NCI-H146 treated with DMSO at 0.1 percent for 48 hours (cell line): ENCODE data around the gene SHISAL1.
"Not testable (repeated sequence)": the region's sequence is repeated elsewhere in the genome, so short reads cannot be mapped to it uniquely, and the experiment has no call there.

ENCODE experiments used
- DNase-seq: peaks from one replicate; lab custom pipeline; 2025; ENCODE audit not compliant: unreplicated experiment; lab: John Stamatoyannopoulos, UW

The SHISAL1 gene

GRCh38 chr22:44304354-44304753, 8.4 kb downstream of the SHISAL1 start:
- DNase-seq, result no peak

- DNase-seq, result not testable (repeated sequence)
Observed at GRCh38 chr22:44302363-44302762, 10.4 kb downstream of the SHISAL1 start.

GRCh38 chr22:44301039-44301438, 11.7 kb downstream of the SHISAL1 start:
- no peak for DNase-seq

- no peak for DNase-seq
Observed at GRCh38 chr22:44299124-44299523, 13.6 kb downstream of the SHISAL1 start.

- no peak for DNase-seq
Observed at GRCh38 chr22:44298406-44299091, 14.2 kb downstream of the SHISAL1 start.

- DNase-seq, result no peak
Observed at GRCh38 chr22:44297470-44298061, 15.2 kb downstream of the SHISAL1 start.

- DNase-seq, result no peak
Observed at GRCh38 chr22:44295406-44295805, 17.3 kb downstream of the SHISAL1 start.

GRCh38 chr22:44293876-44294275, 18.9 kb downstream of the SHISAL1 start:
- no peak for DNase-seq

GRCh38 chr22:44293034-44293433, 19.7 kb downstream of the SHISAL1 start:
- no peak for DNase-seq

GRCh38 chr22:44292521-44292920, 20.2 kb downstream of the SHISAL1 start:
- no peak for DNase-seq

GRCh38 chr22:44291674-44292360, 20.9 kb downstream of the SHISAL1 start:
- no peak for DNase-seq

GRCh38 chr22:44291265-44291664, 21.5 kb downstream of the SHISAL1 start:
- DNase-seq, result no peak

GRCh38 chr22:44289414-44290171, 23.2 kb downstream of the SHISAL1 start:
- no peak for DNase-seq

GRCh38 chr22:44288913-44289312, 23.8 kb downstream of the SHISAL1 start:
- no peak for DNase-seq

- DNase-seq, result no peak
Observed at GRCh38 chr22:44287741-44288140, 25.0 kb downstream of the SHISAL1 start.

GRCh38 chr22:44287121-44287693, 25.5 kb downstream of the SHISAL1 start:
- no peak for DNase-seq

- DNase-seq, result no peak
Observed at GRCh38 chr22:44286646-44287045, 26.1 kb downstream of the SHISAL1 start.

GRCh38 chr22:44284711-44285110, 28.0 kb downstream of the SHISAL1 start:
- no peak for DNase-seq

- no peak for DNase-seq
Observed at GRCh38 chr22:44281768-44282637, 30.7 kb downstream of the SHISAL1 start.

- no peak for DNase-seq
Observed at GRCh38 chr22:44280665-44281188, 32.0 kb downstream of the SHISAL1 start.
